DOHH2 (cell line): Measurements from ENCODE around the gene DNAH2.

ENCODE experiments used
- EZH2phosphoT487 ChIP-seq: fragments of 200-600 bp; sonication (generic); IDR thresholded peaks from 2 replicates; pipeline ENCODE4 v1.6.1; 2017; ENCODE audit warnings: borderline replicate concordance, mild to moderate bottlenecking, antibody characterized with exemption, low read length, moderate library complexity, mixed read lengths
- TF ChIP-seq, protein P1 (sequence below): fragments of 200-600 bp; sonication (generic); IDR thresholded peaks from one replicate; pipeline ENCODE4 v1.5.1; 2014; ENCODE audit warnings: antibody characterized with exemption, mild to moderate bottlenecking, low read depth, low read length; ENCODE audit not compliant: poor library complexity, severe bottlenecking

DNA sequence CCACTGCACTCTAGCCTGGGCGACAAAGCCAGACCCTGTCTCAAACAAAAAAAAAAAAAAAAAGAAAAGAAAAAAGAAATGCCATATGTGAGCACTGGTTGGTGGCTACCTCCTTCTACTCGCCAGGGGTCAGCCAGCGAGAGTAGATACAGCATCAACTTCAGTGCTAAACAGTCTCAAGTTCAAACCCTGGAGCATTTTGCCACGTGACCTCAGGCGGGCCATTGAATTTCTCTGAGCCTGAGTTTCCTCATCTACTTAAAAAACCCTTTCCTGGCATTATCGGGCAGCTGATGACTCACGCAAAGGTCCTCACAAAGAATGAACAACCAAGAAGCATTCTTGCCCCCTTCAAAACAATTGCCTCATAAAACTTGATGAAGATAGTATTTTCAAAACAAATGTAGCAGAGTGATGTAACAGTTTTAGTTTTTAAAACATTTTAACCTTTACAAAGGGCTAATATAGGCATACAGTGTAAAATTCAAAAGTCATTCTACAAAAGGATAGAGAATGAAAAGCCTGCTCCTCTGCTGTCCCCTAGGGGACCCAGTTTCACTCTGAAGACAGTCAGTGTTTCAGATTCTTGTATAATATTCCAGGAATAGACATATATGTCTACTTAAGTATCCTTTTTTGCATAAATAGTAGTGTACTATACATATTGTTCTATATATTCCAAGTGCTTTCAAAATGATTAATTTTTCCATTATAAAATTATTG is 28.4 kb downstream of the DNAH2 start:
- TF ChIP-seq, protein P1, sequence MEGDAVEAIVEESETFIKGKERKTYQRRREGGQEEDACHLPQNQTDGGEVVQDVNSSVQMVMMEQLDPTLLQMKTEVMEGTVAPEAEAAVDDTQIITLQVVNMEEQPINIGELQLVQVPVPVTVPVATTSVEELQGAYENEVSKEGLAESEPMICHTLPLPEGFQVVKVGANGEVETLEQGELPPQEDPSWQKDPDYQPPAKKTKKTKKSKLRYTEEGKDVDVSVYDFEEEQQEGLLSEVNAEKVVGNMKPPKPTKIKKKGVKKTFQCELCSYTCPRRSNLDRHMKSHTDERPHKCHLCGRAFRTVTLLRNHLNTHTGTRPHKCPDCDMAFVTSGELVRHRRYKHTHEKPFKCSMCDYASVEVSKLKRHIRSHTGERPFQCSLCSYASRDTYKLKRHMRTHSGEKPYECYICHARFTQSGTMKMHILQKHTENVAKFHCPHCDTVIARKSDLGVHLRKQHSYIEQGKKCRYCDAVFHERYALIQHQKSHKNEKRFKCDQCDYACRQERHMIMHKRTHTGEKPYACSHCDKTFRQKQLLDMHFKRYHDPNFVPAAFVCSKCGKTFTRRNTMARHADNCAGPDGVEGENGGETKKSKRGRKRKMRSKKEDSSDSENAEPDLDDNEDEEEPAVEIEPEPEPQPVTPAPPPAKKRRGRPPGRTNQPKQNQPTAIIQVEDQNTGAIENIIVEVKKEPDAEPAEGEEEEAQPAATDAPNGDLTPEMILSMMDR: no peak
- no peak for TF ChIP-seq EZH2phosphoT487
